GM21390 (cell line): ENCODE results near the gene VPS13D.
A peak's percentile ranks its signal among the peaks of the same experiment; 100 is the strongest.

ENCODE experiments used
- ATAC-seq: cut with Tn5 transposase; IDR thresholded peaks from one replicate; pipeline ENCODE4 v1.9.1; 2021; ENCODE audit not compliant: unreplicated experiment

Gene VPS13D, protein sequence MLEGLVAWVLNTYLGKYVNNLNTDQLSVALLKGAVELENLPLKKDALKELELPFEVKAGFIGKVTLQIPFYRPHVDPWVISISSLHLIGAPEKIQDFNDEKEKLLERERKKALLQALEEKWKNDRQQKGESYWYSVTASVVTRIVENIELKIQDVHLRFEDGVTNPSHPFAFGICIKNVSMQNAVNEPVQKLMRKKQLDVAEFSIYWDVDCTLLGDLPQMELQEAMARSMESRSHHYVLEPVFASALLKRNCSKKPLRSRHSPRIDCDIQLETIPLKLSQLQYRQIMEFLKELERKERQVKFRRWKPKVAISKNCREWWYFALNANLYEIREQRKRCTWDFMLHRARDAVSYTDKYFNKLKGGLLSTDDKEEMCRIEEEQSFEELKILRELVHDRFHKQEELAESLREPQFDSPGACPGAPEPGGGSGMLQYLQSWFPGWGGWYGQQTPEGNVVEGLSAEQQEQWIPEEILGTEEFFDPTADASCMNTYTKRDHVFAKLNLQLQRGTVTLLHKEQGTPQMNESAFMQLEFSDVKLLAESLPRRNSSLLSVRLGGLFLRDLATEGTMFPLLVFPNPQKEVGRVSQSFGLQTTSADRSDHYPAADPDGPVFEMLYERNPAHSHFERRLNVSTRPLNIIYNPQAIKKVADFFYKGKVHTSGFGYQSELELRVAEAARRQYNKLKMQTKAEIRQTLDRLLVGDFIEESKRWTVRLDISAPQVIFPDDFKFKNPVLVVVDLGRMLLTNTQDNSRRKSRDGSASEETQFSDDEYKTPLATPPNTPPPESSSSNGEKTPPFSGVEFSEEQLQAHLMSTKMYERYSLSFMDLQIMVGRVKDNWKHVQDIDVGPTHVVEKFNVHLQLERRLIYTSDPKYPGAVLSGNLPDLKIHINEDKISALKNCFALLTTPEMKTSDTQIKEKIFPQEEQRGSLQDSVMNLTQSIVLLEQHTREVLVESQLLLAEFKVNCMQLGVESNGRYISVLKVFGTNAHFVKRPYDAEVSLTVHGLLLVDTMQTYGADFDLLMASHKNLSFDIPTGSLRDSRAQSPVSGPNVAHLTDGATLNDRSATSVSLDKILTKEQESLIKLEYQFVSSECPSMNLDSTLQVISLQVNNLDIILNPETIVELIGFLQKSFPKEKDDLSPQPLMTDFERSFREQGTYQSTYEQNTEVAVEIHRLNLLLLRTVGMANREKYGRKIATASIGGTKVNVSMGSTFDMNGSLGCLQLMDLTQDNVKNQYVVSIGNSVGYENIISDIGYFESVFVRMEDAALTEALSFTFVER (N-terminal part only)

DNA sequence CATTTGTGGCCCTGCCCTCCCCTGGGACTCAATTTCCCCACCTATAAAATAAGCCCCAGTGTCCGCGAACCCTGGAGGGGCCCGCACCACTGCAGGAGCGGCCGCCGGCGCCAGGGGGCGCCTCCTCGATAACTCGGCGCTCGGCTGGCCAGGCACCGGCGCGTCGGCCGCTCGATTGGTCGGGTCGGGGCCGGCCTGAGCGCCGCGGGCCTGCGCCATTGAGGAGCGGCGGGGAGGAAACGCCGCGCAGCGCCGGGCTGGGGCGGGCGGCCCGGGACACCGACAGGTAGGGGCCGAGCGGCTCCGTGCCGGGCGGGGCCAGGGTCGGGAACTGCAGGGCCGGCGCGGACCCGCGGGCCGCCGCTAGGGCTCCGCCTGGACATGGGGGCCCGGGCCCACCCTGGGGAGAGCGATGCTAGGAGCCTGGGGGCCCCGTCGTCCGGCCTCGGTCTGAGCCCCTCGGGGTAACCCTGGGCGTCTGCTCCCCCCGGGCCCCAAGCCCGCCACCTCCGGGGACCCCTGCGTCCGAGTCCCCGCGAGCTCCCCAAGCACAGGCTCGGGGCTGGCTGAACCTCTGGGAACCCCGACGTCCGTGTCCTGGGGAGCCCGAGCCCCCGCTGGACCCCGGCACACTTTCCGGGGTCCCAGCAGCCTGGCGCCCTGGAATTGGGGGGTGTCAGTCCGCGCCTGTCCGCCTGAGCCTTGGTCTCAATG is at the start of gene VPS13D:
TSS of gene VPS13D (plus strand) at position 196 of the 714 bp plus-strand sequence. CDS start 4,237 bp downstream, outside the sequence.
- peak; percentile 75 for ATAC-seq

DNA sequence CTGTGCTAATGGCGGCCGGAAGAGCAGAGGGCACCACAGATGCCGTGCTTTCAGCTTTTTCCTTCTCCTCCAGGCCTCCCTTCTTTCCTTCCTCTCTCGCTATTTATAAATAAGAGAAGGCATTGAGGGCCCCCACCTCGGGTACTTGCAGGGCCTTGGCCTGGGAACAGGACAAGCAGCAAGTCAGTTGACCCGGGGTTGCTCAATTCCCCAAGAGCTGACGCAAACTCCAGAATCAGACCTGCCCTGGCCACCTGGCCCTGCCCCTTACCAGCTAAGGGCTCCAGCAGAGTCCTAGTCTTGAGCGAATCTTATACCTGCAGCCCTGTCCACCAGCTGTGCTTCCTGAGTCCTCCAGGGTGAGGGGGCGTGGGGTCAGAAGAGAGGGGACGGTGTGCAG is 49.5 kb upstream of the VPS13D start:
- ATAC-seq, result no peak

DNA sequence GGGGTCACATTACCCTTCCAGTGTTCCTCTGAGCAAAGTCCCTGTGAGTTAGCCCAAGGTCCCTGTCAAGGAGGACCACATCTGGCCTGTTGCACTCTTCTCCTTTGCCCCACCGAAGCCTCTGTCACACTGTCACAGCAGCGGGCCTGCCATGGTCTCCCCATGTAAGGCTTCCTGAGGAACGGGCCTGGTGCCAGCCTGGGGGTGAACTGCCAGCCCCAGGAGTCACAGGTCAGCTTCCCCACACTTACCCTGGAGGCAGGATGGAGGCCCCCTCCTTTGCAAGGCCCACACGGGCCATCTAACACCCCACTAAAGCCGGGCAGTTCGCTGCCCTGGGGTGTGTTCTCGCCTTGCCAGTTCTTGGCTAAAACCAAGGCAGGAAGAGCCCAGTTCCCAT is 48.9 kb upstream of the VPS13D start:
- no peak for ATAC-seq

DNA sequence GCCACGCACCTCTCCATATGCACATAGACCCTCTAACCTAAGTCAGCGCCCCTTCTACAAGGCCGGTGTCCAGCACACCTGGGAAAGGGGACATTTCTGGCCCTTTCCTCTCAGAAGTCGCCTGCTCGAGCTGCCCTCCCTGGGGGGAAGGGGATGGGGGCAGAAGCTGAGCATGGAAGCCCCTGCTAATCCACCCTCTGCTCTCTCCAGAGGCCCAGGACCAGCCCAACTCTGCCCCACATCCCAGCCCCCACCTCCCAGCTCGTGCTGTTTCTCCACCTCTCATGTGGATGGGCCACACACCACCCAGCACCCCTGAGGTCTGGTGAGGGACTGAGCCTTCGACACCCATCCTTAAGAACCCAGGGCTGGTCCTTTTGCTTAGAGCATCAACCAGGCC is 48.3 kb upstream of the VPS13D start:
- no peak for ATAC-seq

DNA sequence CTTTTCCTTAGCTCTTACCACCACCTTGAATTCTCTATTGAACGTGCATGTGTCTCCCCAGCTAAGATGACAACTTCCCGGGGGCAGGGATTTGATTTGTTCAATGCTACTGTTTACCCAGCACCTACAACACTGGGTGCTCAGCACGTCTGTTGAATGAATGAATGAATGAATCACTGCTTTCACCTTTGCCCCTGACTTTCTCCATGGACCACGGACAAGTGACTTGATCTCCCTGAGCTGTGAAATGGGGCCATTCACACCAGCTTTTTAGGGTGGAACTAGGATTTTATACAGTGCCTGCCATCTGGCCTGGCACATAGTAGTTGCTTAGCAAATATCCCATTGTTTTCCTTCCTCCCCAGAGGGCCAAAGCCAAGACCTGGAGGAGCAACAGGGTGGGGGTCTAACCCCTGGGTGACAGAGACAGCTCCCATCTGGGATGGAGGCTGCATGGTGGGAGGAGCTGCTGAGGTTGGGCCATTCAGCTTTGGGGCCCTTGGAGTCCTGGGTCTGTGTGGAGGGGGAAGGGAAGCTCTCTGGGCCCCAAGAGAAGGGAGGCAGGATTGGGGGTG is 47.3 kb upstream of the VPS13D start:
- ATAC-seq, result no peak

DNA sequence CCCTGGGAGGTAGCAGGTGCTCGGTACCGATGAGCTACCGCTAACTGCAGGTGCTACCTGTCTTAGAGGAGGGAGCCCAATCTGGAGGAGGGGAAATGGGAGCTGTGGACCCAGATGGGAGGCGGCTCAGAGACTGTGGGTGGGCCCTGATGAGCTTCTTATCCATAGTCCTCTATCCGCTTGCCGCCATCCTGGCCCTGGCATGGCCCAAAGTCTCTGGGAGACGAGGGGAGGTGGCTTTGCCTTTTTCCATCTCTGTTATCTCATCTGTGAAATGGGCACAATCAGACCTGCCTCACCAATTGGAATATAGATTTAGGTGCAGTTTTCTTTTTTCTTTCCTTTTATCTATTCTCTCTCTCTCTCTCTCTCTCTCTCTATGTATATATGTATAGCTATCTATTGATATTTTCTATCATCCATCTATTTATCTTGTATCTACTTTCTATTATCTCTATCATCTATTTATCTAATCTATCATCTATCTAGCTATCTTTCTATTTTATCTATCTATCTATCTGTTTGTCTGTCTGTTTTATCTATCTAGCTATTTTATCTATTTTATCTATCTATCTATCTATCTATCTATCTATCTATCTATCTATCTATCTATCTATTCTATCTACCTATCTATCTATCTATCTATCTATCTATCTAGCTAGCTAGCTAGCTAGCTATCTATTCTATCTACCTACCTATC is 46.6 kb upstream of the VPS13D start:
- no peak for ATAC-seq

DNA sequence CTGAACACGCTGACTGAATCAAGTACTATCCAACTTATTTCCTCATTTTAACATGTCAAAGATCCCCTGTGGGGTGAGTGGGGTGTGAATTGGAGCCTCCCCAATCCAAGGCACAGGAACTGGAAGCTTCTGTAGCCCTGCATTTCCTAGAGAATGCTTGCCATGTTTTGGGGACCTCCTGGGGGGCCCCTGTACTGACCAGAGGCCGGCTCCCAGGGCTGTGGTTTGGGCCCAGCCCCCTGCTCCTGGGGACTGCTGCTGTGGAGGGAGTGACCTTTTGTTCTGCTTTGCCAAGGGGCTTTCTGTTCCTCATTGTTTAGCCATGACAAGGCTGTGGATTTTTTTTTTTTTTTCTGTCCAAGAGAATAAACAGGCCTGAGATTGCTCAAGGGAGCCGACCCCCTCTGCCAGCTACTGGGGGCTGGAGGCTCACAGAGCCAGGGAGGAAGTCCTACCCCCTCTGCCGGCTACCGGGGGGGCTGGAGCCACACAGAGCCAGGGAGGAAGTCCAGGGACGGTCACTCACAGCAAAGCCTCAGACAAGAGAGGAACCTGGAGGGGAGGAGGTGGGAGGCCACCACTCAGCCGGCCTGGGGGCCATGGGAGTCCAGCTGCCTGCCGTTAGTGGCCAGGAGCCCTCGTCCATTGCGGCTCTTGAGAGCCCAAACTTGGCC is 45.7 kb upstream of the VPS13D start:
- no peak for ATAC-seq

DNA sequence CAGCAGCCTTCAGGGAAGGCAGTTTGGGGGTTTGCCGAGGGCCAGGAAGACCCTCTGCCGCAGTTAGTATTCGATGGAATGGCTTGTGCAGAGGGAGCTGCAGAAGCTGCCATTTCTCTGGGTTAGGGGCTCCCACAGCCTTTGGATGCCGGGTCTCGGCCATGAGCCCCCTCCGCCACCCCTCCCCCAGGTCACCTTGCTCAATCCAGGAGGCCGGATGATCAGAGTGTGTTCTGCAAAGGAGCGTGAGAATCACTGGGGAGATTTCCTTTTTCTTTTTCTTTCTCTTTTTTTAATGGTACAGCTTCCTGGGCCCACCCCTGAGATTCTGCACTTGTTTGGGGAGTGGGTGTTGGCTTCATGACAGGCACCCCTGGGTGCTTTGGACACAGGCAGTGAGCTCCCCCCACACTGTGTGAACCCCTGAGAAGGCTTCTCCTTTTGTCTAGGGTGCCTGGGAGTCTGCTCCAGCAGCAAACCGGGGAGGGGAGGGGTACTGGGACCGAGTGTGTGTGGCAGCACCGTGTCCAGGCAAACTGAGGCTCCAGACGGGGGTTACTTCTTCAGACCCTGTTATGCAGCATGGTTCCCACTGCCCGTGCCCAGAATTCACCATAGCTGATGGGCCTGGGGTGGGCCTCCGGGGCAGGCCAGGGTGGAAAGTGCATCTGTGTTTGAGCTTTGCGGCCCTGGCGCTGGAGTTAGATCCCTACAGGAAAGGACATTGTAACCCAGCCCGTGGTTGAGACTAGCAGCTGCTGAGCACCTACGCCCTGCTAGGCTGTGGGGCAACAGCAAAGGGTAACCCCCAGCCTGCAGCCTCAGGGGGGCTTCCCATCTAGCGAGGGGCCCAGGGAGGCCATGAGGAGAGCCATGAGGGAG is 44.6 kb upstream of the VPS13D start:
- ATAC-seq, result no peak

DNA sequence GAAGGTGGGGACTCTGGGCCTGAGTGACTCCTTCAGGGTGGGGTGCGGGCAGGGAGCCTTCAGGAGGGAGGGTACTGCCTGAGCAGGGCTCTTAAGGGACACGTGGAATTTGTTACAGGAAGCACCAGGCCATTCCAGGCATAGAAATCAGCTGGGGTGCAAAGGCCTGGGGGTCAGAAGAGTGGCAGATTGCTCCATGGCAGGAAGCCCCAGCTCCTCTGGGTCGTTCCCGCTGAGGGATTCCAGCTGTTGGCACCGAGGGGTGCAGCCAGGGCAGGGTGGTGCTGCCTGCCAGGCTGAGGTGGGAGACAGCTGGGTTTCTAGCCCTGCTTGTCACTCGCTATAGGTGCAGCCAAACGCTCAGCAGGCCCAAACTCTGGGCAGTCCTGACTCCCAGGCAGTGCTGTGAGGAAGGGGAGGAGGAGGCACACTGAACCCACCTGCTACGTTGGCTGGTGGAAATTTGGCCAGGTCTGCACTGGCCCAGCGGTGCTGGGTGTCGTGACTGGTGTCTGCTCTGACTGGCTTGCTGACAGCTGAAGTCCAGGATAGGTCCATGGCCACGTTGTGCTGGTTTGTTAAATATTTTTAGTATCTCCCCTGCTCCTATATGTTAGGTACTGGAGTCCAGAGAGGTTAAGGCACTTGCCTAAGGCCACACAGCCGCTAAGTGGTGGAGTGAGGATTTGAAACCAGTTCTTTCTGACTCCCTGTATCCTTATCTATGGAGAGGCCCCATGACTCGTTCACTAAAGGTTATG is 43.7 kb upstream of the VPS13D start:
- ATAC-seq, result no peak

DNA sequence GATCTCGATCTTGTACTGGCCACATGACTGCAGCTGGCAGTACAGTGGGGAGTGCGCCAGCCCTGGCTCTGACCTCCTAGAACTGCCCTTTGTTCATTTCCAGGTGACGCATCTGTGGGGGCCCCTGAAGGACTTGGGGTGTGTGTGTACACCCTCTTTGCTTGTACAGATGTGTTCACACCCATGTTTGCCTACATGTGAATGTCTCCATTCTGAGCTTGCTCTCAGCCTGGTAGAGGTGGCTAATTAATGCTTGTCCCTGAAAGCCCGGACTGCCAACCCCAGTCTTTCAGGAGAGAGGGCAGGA is 43.2 kb upstream of the VPS13D start:
- ATAC-seq, result no peak

DNA sequence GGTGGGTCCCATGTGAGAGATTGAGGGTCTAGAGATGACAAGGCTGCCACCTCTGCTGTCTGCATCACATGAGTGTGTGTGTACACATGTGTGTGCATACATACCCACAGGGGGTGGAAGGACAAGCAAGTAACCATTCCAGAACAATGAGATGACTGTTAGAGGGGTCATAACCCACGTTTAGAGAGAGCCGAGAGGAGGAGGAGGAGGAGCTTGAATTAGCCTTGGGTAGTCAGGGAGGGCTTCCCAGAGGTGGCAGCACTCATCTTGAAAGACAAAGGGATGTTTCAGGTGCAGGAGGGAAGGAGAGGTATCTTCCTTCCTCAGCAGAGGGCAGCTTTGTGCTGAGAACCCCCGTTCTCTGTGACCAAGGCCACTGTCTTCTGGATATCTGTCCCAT is 41.7 kb upstream of the VPS13D start:
- ATAC-seq, result no peak

DNA sequence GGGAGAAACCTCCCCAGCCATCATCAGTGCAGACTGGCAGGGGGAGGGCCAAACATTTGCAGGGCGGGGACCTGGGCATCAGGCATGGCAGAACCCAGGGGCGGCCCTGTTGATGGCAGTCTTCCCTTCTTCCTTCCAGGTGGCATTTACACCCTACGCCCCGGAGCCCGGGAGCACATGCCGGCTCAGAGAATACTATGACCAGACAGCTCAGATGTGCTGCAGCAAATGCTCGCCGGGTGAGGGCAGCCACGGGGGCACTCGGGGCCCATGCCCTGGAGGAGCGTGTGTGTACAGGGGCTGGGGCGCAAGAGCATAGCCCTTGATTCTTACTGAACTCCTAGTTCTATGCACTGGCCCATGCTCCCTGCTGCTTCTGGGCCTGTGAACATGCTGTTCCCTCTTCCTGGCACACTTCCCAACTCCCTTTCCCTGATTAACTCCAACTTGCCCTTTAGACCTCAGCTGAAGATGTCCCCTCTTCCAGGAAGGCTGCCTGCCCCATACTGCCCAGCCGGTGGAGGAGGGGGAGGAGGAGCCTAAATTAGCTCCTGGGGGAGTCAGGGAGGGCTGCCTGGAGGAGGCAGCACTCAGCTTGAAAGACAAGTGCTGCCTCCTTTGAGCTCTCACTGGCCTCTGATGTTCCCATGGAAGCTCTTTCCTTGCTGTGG is 41.0 kb upstream of the VPS13D start:
- ATAC-seq, result no peak

DNA sequence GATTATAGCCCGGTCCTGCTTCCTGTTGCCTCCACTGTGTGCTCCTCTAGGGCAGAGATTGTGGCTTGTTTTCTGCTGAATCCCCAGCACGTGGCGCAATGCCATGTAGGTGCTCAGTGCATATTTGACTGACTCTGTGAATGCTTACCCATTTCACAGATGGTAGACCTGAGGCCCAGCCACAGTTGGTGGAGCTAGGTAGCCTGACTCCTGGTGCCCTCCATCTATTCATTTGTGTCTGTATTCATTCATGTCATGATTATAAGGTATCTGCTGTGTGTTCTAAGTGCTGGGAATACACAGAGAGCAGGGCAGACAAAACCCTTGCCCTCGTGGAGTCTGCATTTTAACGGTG is 40.5 kb upstream of the VPS13D start:
- ATAC-seq, result no peak

DNA sequence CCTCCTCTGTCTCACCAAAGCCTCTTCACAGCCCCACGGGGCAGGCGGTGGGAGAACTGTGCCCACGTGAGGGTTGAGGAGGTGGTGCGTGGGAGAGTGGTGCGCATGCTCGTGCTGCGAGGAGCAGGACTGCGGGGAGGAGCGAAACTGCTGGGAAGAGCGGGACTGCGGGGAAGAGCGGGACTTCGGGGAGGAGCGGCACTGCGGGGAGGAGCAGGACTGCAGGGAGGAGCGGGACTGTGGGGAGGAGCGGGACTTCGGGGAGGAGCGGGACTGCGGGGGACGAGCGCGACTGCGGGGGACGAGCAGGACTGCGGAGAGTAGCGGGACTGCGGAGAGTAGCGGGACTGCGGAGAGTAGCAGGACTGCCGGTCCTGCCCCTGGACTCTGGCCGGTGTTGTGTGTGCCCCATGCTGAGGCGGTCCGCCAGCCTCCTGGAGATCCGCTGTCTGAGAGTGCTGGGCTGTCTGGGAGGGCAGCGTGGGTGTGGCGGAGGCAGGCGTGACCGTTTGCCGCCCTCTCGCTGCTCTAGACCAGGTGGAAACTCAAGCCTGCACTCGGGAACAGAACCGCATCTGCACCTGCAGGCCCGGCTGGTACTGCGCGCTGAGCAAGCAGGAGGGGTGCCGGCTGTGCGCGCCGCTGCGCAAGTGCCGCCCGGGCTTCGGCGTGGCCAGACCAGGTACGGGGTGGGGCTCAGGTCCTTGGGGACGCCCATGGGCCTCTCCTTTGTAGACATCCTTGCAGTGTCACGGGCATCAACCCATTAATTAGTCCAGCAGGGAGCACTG is 38.4 kb upstream of the VPS13D start:
- no peak for ATAC-seq

DNA sequence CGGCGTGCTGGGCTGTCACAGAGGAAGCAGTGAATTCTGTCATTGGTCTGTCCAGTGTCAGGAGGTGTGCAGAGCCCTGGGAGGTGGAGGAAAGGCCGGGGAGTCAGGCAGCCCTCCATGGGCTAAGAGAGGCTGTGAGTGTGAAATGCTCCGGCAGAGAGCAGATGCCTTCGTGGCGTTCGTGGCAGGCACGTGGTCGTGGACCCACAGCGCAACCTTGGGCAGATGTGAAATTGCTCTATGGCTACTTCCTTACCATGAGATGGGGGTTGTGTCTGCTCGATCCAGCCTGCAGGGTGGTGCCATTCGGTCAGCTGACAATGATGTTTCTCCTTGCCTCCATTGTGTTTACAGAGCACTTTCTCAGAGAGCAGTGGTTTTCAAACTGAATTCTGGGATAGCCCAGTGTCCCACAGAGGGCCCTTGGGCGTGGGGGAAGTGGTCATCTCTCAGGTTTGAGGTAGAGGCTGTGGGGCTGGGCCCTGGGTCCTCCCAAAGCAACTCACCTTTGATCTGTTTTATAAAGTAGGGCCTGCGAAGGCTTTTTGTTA is 35.1 kb upstream of the VPS13D start:
- no peak for ATAC-seq

DNA sequence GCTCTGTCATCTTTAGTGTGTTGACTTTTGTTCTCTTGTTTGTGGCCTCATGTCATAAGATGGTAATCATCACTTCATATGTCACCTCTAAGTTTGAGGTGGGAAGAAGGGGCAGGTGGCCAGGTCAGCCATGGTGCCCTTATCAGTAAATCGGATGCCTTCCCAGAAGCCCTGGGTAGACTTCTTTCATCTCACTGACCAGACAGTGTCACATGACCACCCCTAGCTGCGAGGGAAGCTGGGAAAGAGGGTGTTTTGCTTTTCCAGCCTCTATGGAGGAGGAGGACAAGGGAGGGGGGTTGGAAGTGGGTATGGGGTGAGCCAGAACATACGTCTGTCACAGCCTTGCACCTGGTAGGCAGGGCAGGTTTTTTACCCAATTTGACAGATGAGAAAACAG is 34.4 kb upstream of the VPS13D start:
- no peak for ATAC-seq
